GM12878 (cell line): ENCODE data around the gene ABCF3.

Experiments used
- BRCA1 ChIP-seq: IDR thresholded peaks from 2 replicates; pipeline ENCODE4 v1.6.1; 2011; ENCODE audit warnings: low read depth, low read length, improper control_type of control experiment
- FOXM1 ChIP-seq: IDR thresholded peaks from 2 replicates; pipeline ENCODE4 v1.6.1; 2012; ENCODE audit warnings: low read depth, mild to moderate bottlenecking, inconsistent platforms, low read length, moderate library complexity
- KAT2A ChIP-seq: conservative IDR thresholded peaks from 2 replicates; pipeline ENCODE4 v1.6.1; 2011; ENCODE audit warnings: low read depth, low read length; ENCODE audit not compliant: control insufficient read depth
- MXI1 ChIP-seq: fragments of 150-350 bp; IDR thresholded peaks from 2 replicates; pipeline ENCODE4 v1.6.1; 2011; ENCODE audit warnings: low read depth, mild to moderate bottlenecking, inconsistent platforms, low read length, improper control_type of control experiment
- ZNF24 ChIP-seq: fragments of 450-650 bp; IDR thresholded peaks from 2 replicates; pipeline ENCODE4 v1.6.1; 2017; ENCODE audit warnings: antibody characterized with exemption, mild to moderate bottlenecking
- TF ChIP-seq, protein P1 (sequence below): IDR thresholded peaks from 2 replicates; pipeline ENCODE4 v1.6.1; 2012; ENCODE audit warnings: low read depth, low read length, improper control_type of control experiment

GRCh38 chr3:184234671-184235380 lies 48.8 kb downstream of the ABCF3 start:
- TF ChIP-seq ZNF24 (no peak), FOXM1 (no peak), KAT2A (no peak), MXI1 (no peak), BRCA1 (no peak)
- TF ChIP-seq, protein P1, sequence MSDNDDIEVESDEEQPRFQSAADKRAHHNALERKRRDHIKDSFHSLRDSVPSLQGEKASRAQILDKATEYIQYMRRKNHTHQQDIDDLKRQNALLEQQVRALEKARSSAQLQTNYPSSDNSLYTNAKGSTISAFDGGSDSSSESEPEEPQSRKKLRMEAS = no peak
